Adrenal gland (tissue), 12 donors: ENCODE measurements around the gene DHH. TPM values are rescaled to one million over a fixed set of nuclear protein-coding genes. Genes with fewer than 3 reads are reported as not detected.

Source experiments
- DNase-seq, 7 donors: peaks; one replicate each; pipeline ENCODE4 v3.0.0-alpha.2; 2019 to 2020
- H3K27ac ChIP-seq, 5 donors: fragments of 200-600 bp; sonication (generic) in 4 of 5; 1 replicate in 3 of 5; 2 replicates in 2 of 5; pipeline versions ENCODE4 v1.5.1 to v1.8.0; 2016 to 2020; ENCODE audit warnings: mild to moderate bottlenecking in 1 of 5
- H3K27me3 ChIP-seq: fragments of 200-600 bp; 2 replicates; pipeline ENCODE4 v1.8.0; 2021
- H3K36me3 ChIP-seq, 2 donors: fragments of 200-600 bp; replicated peaks in 1 of 2; 1 replicate in 1 of 2; 2 replicates in 1 of 2; pipeline versions ENCODE4 v1.5.1 to v1.8.0; 2018 to 2022
- H3K4me1 ChIP-seq, 2 donors: fragments of 200-600 bp; replicated peaks in 1 of 2; 1 replicate in 1 of 2; 2 replicates in 1 of 2; pipeline versions ENCODE4 v1.5.1 to v1.8.0; 2018 to 2021
- H3K4me3 ChIP-seq, 4 donors: fragments of 200-600 bp; sonication (generic) in 3 of 4; one replicate each; pipeline ENCODE4 v1.5.1; 2016 to 2018
- H3K9me3 ChIP-seq, 3 donors: fragments of 200-600 bp; sonication (generic) in 1 of 3; replicated peaks in 1 of 3; 1 replicate in 2 of 3; 2 replicates in 1 of 3; pipeline versions ENCODE4 v1.5.1 to v1.8.0; 2016 to 2021
- POLR2A ChIP-seq, 2 donors: fragments of 450-650 bp; IDR thresholded peaks; one replicate each; pipeline ENCODE4 v1.6.1; 2017; ENCODE audit warnings: antibody characterized with exemption in 2 of 2, mild to moderate bottlenecking in 2 of 2, moderate library complexity in 1 of 2
- WGBS, 4 donors: extraction: QIAGEN DNeasy Blood & Tissue Kit in 2 of 4; methylation state at CpG; one replicate each; pipeline versions ENCODE4 v1.1.5 to v1.1.7; 2013 to 2017; 5-methylcytosine and 5-hydroxymethylcytosine counted together
- intact Hi-C, 2 donors: fragments of 100-400 bp; cut with DNase I; formaldehyde crosslinking; loops; one replicate each; pipeline versions ENCODE4 v1.14.1 to v1.15.0; 2022 to 2023
- polyA plus RNA-seq, 3 donors: library from polyadenylated mRNA; stranded (reverse); fragments of 200-250 nt in 2 of 3; fragments of 350-450 nt in 1 of 3; fragmentation: Illumina TruSeq in 1 of 3; extraction: RNeasy Lipid Tissue Mini Kit (QIAGEN cat#74804) in 1 of 3; gene quantifications; one replicate each; pipeline ENCODE4 v1.2.3, GENCODE V29; 2013 to 2014
- total RNA-seq, 9 donors: library from RNA; depleted of rRNA in 4 of 9; stranded (reverse); fragments of >200 nt in 4 of 9; fragments of 120-200 nt in 1 of 9; fragmentation: NEBNext Ultra II Directional in 1 of 9; extraction: Animal tissue kit (Norgen Biotek cat#: 25700) in 1 of 9; gene quantifications; one replicate each; pipeline versions ENCODE4 v1.1.0 to v1.2.4, GENCODE V29; 2013 to 2023
- TF ChIP-seq, protein P1 (sequence below), 6 experiments: fragments of 450-650 bp in 4 of 6; fragments of 200-600 bp in 2 of 6; sonication (generic) in 1 of 6; IDR thresholded peaks; 1 replicate in 5 of 6; 2 replicates in 1 of 6; pipeline versions ENCODE4 v1.5.1 to v1.8.0; 2016 to 2021; ENCODE audit warnings: antibody characterized with exemption in 6 of 6, mild to moderate bottlenecking in 2 of 6, moderate library complexity in 1 of 6
- donor health status: healthy with polysubstance abuse.
- donor health status: Bipolar disorder and iron deficiency.
- donor health status: DM: yes; HTN: yes; CAD: no.
- donor health status: DM: no; HTN: no; CAD: no.
- donor health status: DM: no; HTN: no; CAD: no.
- donor health status: DM: yes; HTN: yes; CAD: no.

DHH gene
- total and polyA plus RNA-seq, 12 donors, result 0.13 to 5.9 (median 0.50) TPM

DNA sequence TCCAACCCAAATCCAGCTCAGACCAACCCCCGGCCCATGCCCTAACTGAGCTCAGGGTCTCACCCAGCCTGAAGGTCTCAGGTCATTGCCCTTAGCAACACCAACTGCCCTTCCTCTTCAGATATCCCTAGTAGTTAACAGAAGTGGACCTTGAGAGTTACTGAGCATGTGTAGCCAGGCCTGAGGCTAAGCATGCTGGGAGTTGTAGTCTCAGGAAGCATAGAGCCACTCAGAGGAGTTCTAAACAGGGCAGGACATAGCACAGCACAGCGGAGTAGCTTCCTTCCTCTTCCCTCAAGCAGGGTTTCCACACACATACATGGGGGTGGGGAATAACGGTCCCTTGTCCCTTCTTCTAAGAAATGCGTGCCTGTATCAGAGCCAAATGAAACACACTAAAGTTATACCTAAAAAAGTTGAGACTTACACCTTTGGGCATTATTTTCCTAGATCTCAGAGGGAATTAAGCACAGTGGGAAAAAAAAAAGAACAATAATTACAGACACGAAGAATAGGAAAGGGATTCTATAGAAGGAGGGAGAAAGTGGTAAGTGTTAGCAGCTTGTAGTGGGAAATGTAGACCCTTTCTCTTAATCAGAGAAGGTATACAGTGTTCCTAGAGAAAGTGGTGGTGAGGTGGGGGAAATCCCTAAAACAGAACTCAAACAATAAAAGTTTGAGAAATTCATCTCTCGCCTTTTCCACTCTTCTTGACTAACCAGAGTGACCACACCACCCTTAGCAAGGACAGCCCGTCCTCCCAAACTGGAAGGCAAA lies 38.4 kb downstream of the DHH start:
- no peaks in the 10 kb centered on the region for H3K9me3 ChIP-seq
- peaks cover 0 to 41% of the 10 kb centered on the region in 2 donors for H3K36me3 ChIP-seq
- H3K4me3 ChIP-seq, result peak overlapping the region in 1 of 4 donors; percentile 71
- peaks cover 38 to 41% of the 10 kb centered on the region in 2 donors for H3K4me1 ChIP-seq
- no peaks in the 10 kb centered on the region for H3K27me3 ChIP-seq
- WGBS, 4 donors, result 31 to 41% (median 33%) methylated on average over 7 of the region's 7 CpGs
- no peak for TF ChIP-seq POLR2A (IDR thresholded peaks at IDR 0.05)
- TF ChIP-seq, protein P1, sequence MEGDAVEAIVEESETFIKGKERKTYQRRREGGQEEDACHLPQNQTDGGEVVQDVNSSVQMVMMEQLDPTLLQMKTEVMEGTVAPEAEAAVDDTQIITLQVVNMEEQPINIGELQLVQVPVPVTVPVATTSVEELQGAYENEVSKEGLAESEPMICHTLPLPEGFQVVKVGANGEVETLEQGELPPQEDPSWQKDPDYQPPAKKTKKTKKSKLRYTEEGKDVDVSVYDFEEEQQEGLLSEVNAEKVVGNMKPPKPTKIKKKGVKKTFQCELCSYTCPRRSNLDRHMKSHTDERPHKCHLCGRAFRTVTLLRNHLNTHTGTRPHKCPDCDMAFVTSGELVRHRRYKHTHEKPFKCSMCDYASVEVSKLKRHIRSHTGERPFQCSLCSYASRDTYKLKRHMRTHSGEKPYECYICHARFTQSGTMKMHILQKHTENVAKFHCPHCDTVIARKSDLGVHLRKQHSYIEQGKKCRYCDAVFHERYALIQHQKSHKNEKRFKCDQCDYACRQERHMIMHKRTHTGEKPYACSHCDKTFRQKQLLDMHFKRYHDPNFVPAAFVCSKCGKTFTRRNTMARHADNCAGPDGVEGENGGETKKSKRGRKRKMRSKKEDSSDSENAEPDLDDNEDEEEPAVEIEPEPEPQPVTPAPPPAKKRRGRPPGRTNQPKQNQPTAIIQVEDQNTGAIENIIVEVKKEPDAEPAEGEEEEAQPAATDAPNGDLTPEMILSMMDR (IDR thresholded peaks at IDR 0.05), result no peak
- H3K27ac ChIP-seq, result peak overlapping the region in 2 of 5 donors; percentile 1 to 18
- peak; percentile 59 to 88 (median 75) for DNase-seq
- intact Hi-C loops, result loop anchor here in 1 of 2 donors (5.0 kb wide), 1 partner anchor 34 kb away; no protein-coding TSS in a partner anchor

DNA sequence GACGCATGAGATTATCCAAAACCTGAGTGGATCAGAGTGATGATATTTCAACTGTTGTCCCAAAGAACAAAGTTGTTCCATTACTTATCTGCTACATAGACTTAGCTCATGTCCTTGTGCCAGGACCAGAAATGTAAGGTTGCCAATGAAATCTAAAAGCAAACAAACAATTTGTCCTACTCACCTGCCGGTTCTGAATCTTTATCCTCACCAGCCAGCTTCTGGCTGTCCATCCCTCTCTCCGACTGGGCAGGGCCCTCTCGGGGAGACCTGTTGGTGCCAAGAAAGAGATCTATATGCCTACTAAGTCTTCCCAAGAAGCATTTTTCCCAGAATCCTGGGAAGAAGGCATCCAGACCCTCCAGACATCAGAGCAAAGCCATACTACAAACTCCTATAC lies 39.5 kb downstream of the DHH start:
- intact Hi-C loops, result loop anchor here in 1 of 2 donors (5.0 kb wide), 1 partner anchor 33 kb away; no protein-coding TSS in a partner anchor
- Histone ChIP-seq H3K4me1 (peaks cover 37 to 39% of the 10 kb centered on the region in 2 donors), H3K9me3 (no peaks in the 10 kb centered on the region)

DNA sequence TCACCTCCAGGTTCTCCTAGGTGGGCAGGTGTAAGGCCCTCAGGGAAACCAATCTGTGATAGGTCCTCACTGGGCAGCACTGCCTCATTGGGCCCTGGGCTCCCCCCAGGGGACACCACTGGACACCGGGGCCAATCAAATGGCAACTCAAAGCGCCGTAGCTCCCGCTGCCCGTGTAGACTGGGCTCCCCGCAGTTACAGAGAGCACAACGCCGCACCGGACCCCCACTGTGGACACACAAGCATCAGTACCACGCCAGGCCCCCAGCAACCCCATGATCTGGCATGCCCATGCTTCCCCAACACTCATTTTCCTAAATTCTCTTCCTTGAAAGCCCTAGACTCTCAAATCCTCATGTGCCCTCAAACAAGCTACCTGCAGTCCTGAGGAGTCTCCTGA lies 40.1 kb downstream of the DHH start:
- Histone ChIP-seq H3K4me1 (peaks cover 37 to 39% of the 10 kb centered on the region in 2 donors), H3K9me3 (no peaks in the 10 kb centered on the region), H3K27ac (no peak overlapping the region), H3K36me3 (peaks cover 0 to 57% of the 10 kb centered on the region in 2 donors), H3K4me3 (no peak overlapping the region), H3K27me3 (no peaks in the 10 kb centered on the region)
- intact Hi-C loops, result no loop called here
- no peak for TF ChIP-seq POLR2A (IDR thresholded peaks at IDR 0.05)
- TF ChIP-seq, protein P1 (IDR thresholded peaks at IDR 0.05), result no peak
- DNase-seq, result peak in 1 of 7 donors; percentile 12
- 86 to 92% (median 91%) methylated on average over 9 to 10 of the region's 10 CpGs for WGBS, 4 donors

More for the DNA sequence above, 39.5 kb downstream of the DHH start:
- no peak for DNase-seq
- no peak overlapping the region for H3K27ac ChIP-seq
- H3K36me3 ChIP-seq, result peaks cover 0 to 52% of the 10 kb centered on the region in 2 donors
- no peak overlapping the region for H3K4me3 ChIP-seq
- TF ChIP-seq, protein P1 (IDR thresholded peaks at IDR 0.05), result no peak
- no peak for TF ChIP-seq POLR2A (IDR thresholded peaks at IDR 0.05)
- WGBS, 4 donors, result 58 to 83% (median 74%) methylated on average over 4 of the region's 4 CpGs
- H3K27me3 ChIP-seq, result no peaks in the 10 kb centered on the region

DNA sequence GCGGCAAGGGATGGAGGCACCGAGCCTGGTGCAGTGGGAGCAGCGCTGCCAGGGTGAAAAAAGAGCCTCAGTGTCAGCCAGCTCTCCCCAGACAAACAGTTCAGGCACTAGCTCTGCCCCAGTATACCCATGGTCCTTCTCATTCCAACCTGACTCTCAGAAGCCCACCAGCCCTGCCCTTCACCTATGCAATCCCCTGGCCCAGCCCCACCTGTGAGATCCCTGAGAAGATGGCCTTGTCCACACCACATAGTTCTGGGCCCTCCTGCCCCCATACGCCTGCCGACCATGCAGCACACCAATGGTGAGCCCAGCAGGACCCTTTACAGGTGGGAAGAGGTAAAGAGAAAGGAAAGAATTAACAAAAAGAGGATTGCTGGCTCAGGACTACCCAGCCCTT lies 40.5 kb downstream of the DHH start:
- intact Hi-C loops, result no loop called here
- Histone ChIP-seq H3K36me3 (peaks cover 0 to 61% of the 10 kb centered on the region in 2 donors), H3K9me3 (no peaks in the 10 kb centered on the region), H3K27me3 (no peaks in the 10 kb centered on the region), H3K4me3 (no peak overlapping the region), H3K27ac (no peak overlapping the region), H3K4me1 (peaks cover 37 to 39% of the 10 kb centered on the region in 2 donors)
- peak in 1 of 7 donors; percentile 11 for DNase-seq
- WGBS, 4 donors, result 69 to 90% (median 87%) methylated on average over 3 to 5 of the region's 5 CpGs
- no peak for TF ChIP-seq POLR2A (IDR thresholded peaks at IDR 0.05)
- TF ChIP-seq, protein P1 (IDR thresholded peaks at IDR 0.05), result no peak
